GM21381 (cell line): ENCODE results near the gene FBXL15.

Source experiments
- ATAC-seq: cut with Tn5 transposase; IDR thresholded peaks from one replicate; pipeline ENCODE4 v1.9.1; 2021; ENCODE audit warnings: mild to moderate bottlenecking, moderate library complexity; ENCODE audit not compliant: unreplicated experiment

The FBXL15 gene

DNA sequence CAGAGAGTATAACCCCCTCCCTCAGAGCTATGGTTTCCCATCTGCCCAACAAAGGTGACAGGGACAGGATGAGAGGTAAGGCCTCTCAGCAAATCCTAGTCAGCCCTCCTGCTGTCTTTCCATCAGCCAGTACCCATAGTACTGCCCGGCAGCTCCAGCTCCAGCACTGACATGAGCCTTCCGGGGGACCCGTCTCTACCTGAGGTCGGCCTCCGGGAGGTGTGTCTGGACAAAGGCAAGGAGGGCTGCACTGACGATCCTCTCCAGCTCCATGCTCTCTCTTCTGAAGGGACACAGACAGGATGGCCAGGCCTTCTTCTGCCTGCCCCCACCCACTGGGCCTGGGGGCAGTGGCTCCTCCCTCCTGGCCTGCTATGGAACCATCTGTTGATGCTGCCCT lies 4.3 kb downstream of the FBXL15 start:
- no peak for ATAC-seq

DNA sequence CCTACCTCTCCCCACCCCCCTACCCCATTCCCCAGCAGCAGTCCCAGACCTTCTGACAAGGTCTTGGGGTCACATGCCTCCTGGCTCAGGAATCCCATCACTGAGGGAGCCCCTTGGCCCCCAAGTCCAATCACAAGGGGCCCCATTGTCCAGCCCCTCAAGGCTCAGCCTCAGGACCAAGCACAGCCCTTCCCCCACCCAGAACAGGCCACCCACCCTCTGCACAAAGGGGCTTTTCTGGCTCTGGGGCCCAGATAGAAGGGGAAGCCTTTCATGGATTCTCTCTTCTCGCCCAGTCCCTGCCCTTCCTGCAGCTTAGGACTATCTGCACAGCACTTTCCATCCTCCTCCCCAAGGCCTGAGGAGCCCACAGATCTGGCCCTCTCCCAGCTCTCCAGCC lies 4.8 kb downstream of the FBXL15 start:
- no peak for ATAC-seq

DNA sequence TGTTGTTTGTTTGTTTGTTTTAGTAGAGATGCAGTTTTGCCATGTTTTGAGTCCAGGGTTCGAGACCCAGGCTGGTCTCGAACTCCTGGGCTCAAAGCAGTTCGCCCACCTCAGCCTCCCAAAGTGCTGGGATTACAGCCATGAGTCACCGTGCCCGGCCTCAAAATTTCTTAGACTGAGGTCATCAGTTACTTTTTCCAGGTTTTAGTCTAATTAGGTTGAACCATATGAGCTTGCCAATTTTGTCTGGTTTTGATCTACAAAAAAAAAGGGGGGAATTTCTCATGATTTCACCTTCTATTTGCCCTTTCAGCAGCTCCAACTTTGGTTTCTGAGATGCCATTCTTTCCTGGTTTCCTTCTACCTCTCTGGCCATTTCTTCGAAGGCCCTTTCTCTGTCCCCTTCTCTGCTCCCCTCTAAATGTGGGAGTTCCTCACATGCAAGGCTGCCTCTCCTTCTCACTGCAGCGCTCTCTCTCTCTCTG lies 6.2 kb downstream of the FBXL15 start:
- no peak for ATAC-seq

DNA sequence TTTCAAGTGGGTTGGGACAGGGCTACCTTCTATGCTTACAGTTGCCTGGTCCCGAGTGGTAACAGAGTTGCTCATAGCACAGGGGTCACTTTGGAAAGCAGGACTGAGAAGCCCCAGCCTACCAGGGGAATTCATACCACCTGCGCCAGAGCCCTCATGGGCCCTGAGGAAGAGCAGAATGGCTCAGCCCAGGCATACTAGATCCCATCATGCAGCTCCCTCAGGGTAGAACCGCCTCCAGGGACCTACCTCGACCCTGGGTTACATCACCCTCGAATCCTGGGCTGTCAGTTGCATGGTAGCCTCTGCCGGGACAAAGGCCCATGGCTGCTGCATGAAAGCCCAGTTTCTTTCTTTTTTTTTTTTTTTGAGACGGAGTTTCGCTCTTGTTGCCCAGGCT lies 8.8 kb downstream of the FBXL15 start:
- ATAC-seq, result no peak

DNA sequence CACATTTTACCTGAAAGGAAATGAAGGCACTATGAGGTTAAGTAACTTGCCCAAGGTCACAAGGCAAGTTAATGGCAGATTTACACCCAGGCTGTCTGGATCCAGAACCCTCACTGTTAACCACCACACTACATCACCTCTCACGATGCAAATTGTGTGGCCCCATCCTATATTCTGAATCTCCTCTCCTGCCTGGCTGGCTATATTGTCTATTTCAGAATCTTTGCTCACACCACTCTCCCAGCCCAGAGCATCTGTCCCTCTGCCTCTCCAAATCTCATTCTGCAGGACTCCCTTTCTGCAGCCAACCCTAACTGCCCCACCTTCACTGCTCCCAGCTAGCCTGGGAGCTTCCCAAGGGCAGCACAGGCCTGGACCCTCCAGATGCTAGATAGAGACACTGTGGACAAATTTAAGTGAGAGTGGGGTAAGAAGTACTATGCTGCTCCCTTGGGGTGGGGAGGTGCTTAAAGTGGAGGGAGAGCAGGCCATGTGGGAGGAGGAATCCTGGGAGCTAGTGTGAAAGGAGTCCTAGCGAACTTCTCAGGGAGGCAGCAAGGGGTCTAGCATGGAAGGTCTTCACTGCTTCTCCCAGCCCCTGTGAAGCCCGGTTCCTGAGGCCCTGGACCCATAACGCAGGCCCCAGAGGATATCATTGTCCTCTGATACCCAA lies 11.0 kb downstream of the FBXL15 start:
- ATAC-seq, result no peak

DNA sequence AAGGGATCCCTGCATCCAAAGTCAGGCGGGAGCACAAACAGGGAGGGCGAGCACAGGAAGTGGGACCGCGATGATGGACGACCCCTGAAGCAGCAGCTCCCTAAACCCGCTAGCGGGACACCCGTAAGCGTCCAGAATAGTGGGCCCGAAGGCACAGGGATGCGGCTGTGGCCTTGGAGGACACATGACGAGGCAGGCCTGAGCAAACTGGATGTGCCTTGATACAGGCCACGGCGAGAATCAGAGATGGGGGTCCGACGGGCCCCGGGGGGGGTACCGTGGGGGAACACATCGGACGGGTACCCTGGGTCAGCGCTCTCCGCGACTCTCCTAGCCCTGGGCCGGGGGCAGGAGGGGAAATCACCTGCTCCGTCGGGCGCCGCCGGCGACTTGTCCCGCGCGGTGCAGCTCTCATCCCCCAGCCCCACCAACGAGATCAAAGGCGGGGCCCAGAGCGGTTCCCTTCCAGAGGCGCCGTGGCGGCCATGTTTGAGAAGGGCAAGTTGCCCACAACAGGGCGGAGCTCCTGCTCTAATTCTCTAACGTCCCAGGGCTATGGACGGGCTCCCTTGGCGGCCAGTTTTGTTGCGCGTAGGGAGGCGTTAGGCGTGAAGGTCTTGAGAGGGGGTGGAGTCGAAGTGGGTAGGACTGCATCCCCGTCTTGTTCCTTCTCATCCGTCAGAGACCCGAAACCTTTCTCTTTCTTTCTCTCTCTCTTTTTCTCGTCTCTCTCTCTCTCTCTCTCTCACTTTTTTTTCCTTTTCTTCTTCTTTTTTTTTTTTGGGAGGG lies 11.7 kb downstream of the FBXL15 start, which contains the start of gene CUEDC2:
CUEDC2 (minus strand) TSS at position 413 of the 789 bp plus-strand sequence. CDS start 7,386 bp downstream, outside the sequence.
- ATAC-seq, result peak; percentile 95

DNA sequence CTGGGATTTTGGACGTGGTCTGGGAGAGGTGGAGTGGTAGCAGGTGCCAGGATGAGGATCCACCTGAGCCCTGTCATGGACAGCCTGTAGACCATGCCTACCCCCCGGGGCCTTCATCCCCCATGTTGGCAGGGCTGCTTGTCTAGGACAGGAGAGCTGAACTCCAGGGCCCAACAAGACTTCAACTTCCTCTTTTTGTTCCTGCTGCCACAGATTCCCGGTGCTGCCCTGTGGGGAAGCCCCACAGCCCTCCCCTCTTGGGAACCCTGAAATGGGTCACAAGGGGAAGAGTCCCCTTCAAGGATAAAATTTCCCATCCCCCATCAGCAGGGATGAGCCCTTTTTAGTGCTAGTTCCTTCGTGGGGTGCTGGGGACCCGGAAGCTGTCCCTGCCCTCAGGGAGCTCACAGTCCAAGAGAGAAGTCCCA lies 13.0 kb downstream of the FBXL15 start:
- ATAC-seq, result no peak

DNA sequence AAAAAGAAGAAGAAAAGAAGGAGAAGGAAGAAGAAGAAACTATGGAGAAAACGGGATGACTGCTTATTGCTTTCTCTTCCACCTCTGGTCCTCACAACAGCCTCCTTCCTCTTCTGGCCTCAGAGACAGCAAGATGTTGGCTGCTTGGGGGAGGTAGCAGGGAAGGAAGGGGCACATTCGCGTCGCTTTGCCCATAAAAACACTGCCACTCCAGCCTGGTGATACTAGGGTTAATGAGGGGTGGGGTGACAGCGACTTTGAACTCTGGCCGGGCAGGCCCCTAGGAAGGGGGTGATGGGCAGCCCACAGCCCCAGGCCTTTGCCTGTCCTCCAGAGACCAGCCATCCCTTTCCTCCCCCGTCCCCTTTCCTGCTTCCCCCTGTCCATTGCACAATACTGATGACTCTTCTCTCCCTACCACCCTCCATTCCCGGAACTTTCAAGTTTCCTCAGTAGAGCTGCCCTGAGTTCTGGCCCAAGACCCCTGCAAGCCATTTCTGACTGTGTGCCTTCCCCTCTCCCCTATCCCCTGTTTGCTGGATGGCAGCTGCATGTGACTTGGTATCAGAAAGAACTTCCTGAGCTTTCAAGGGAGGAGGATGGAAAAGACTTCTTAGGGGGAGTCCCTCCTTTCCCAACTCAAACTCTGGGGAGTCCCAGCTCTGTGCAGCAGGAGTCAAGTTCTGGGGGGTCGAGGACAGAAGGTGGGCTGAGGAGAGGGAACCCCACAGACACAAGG lies 13.9 kb downstream of the FBXL15 start:
- no peak for ATAC-seq

DNA sequence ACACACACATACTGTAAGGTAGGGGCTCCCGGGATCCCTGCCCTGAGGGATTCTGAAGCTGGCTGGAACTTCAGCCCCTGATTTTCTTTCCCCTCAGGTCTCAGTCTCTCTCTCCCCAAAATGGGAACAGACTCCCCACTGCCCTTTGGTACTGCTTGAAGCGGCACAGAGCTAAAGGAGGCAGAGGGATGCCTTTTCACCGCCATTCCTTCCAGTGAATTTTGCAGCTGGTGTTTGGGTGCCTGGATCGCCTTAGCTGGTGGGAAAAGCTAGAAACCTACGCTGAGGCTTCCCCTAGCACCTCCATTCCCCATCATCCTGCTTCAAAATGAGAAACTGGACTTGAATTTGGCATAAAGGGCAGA lies 14.5 kb downstream of the FBXL15 start:
- no peak for ATAC-seq

DNA sequence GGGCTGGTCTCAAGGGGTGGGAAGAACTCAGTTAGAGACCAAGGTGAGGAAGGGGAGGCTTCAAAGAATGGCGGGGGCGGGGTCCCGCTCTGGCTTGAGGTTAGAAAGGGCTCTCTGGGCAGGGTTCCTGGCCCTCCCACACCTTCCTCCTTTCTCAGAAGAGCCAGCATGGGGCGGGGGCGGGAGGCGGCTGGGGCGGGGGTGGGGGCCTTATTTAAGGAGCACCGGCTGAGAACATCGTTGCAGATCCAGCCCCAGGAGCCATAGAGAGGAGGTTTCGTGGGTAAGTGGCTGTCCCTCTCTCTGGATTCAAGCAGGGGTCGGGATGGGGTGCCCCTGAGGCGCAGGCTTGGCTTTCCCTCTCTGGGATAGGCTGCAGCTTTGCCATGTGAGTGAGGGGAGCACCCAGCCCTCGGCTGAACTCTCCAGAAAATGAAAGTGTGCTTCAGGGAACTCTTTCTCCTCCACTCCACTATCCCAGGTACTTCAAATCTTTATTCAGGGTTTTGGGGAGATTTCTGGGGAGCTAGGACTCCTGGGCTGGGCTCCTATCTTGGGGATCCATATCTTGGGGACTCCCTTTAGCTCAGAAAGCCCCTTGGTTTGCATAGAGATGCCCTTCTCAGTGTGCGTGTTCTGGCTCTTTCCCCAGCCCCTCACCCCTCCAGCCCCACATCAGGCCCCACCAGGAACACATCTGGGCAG lies 15.0 kb downstream of the FBXL15 start:
- ATAC-seq, result no peak

DNA sequence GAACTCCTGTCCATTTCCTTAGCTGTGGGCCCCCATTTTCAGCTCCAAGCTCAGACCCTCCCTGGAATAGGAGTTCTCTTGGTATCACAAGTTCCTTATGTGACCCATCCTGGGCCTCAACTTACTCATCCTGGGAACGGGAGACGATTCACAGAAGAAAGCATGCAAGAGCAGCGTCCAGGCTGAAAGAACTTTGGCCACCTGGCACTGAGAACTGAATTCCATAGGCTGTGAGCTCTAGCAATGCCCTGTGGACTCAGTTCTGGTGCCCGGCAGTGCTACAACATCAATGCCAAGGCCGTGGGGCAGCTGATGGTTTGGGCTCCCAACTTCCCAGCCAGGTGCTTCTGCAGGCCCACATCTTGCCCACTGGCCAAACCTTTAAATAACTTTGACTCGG lies 15.7 kb downstream of the FBXL15 start:
- no peak for ATAC-seq

DNA sequence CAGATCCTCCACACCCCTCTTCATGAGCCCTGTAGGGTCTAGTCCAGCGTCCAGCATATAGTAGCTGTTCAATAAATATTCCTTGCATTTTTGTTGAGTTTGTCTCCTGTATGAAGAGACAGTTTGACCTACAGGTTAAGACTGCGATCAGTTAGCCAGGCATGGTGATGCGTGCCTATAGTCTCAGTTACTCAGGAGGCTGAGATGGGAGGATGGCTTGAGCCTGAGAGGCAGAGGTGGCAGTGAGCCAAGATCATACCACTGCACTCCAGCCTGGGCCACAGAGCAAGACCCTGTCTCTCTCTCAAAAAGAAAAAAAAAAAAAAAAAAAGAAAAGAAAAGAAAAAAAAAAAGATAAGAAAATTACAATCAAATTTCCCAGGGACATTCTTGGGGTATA lies 16.9 kb downstream of the FBXL15 start:
- no peak for ATAC-seq

DNA sequence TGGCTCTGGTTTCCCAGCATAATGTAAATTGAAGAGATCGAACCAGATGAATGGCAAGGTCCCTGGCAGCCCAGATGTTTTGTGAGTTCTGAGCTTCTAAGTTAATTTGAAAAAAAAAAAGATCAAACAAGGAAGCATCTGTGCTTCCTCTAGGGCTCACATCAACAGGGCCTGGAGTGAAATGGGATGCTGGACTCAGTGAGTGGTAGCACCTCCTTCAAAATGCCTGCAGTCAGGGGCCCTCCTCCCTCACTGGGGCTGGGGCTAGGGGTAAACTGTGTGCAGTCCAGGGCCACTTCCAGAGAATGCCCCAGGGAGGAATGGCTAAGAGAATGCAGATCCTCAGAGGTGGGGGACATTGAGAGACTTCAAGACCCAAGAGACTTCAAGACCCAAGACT lies 17.7 kb downstream of the FBXL15 start:
- ATAC-seq, result no peak

DNA sequence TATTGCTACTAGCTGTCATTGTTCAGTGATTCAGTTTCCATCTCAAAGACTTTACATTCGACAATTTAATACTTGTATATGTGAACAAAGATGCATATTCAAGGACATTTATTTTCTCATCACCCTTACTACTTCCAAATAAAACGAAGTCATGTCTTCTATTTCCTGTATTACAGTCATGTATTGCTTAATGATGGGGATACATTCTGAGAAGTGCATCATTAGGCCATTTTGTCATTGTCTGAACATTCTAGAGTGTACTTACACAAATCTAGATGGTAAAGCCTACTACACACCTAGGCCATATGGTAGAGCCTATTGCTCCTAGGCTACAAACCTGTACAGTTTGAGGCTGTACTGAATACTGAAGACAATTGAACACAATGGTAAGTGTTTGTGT lies 24.2 kb downstream of the FBXL15 start:
- ATAC-seq, result no peak

DNA sequence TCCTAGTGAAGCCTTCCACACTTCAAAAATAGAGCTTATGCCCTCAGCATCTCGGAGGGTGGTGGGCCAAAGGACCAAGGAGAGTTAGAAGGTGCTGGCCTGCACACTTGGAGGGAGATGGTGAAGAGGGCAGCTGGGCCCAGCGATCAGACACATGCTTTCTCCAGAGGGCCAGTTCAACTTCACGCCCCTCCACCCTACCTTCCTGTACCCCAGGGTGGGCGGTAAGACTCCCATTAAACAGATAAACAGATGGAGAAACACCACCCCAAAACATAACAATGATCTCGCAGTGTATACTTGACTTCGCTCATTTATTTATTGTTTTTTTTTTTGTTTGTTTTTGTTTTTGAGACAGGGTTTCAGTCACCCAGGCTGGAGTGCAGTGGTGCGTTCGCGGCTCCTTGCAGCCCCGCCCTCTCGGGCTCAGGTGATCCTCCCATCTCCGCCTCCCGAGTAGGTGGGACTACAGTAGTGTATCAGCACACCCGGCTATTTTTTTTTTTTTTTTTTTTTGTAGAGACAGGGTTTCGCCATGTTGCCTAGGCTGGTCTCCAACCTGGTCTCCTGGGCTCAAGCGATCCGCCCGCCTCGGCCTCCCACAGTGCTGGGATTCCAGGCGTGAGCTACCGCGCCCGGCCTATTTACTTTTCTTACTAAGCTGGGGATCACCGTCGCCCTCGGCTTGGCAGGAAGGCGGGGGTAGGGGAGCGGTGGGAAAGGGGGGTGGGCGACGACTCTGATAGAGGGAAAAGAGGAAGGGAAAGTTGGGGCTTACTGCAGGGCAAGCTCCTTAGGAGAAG lies 28.9 kb downstream of the FBXL15 start:
- peak; percentile 36 for ATAC-seq

DNA sequence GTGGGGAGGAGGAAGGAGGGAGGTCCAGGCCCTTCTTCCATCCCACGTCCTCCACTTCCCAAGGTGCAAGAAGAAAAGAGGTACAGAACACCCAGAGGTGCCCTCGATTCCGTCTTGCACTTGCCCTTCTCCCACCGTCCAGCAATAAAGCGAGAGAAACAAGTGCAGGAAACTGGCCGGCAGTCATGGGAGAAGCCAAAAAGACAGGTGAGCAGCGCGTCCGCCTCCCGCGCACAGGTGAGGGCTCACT lies 29.4 kb downstream of the FBXL15 start:
- no peak for ATAC-seq

DNA sequence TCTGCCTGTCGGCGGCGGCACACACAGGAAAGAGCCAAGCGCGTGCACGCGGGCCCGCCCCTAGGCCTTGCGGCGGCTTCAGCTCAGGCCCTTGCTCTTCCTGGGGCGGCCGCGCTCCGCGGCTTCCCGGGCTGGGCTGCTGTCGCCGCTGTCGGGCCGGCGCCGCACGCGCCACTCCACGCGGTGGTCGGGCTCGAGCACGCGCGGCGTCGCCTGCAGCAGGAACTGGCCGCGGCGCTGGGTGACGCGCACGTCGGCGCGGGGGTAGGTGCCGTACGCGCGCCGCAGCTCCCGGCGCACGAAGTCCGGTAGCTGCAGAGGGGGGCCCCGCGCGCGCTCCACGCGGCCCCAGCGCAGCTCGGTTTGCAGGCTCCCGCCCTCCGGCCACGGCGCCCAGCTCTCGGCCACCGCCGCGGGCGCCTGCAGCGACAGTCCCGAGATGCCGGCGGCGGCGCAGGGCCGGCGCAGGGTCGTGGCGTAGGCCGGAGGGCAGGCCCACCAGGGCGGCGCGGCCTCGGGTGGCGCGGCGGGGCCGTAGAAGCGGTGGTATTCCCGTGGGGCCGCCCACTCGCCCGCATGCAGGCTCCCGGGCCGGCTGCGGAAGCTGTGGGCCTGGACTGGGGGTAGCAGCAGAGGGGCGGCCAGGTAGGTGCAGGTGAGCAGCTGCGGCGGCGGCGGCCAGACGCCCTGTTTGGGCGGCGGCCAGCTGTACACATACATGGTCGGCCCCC lies 29.9 kb downstream of the FBXL15 start:
- ATAC-seq, result peak; percentile 71

DNA sequence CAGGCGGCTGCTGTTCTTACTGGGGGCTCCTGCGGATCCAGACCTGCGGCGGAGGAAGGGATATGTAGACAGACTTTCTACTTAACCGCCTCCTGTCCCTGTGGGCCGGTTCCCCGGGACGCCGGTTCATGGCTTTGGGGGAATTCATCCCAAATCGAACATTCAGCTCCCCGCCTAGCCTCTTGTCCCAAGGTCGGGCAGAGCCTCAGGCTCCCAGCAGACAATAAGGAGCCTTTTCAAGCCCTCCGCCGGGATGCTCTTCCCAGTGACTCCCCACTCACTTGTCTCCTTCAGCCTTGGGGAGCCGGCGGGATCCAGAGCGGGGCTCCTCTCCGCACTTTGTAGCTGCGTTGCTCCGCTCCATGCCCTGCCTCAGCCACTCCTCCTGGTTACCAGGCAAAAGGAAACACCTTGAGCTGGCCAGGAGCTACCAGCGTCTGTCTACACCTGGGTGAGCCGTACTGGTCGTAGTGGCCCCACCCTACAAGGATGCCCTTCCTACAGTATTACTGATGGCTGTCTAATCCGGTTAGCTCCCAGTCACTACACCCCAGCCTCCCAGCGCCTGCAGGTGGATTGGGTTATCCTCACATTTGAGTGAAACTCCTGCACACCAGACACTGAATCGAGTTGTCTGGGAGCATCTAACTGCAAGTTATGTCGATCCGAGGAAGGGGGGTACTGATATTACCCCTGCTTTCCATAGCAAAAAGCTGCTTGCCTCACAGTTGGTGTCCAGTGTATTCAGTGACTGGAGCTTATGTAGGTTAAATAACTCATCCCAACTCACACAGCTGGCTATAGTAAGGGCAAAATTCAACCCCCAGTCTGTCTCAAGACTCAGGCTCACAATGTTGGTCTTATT lies 30.7 kb downstream of the FBXL15 start, which contains the start of gene C10orf95:
C10orf95 (minus strand) TSS at position 439 of the 865 bp plus-strand sequence. CDS start 450 bp downstream, outside the sequence.
- no peak for ATAC-seq
